ENCODE measurements around the gene RCE1. TPM values are rescaled to one million over a fixed set of nuclear protein-coding genes. Genes with fewer than 3 reads are reported as not detected.

The RCE1 gene
- total RNA-seq, 1 donor from 2014 or later: 16.6 TPM

GRCh38 chr11:66842501-66842895, 743 bp upstream of the RCE1 start:
- DNase-seq (ENCODE audit: low spot score) (no peak), ATAC-seq (peak; percentile 5)
- intact Hi-C loops (cut with DNase I): no loop called here

- DNase-seq (ENCODE audit: low spot score) (no peak), ATAC-seq (no peak)
- intact Hi-C loops (cut with DNase I): no loop called here
Observed at GRCh38 chr11:66843776-66844495, 695 bp downstream of the RCE1 start.

- intact Hi-C loops (cut with DNase I): no loop called here
- DNase-seq (ENCODE audit: low spot score) (peak; percentile 57), ATAC-seq (no peak)
Observed at GRCh38 chr11:66844496-66845142, 1.4 kb downstream of the RCE1 start.

GRCh38 chr11:66845143-66845875, 2.1 kb downstream of the RCE1 start:
- peak; percentile 53 for DNase-seq (ENCODE audit: low spot score)
- intact Hi-C loops (cut with DNase I): no loop called here
- no peak for ATAC-seq

GRCh38 chr11:66845876-66846212, 2.6 kb downstream of the RCE1 start:
- DNase-seq (ENCODE audit: low spot score) (peak; percentile 50), ATAC-seq (no peak)
- intact Hi-C loops (cut with DNase I): no loop called here

GRCh38 chr11:66846671-66847091, 3.4 kb downstream of the RCE1 start:
- ATAC-seq: no peak
- intact Hi-C loops (cut with DNase I): no loop called here
- peak; percentile 55 for DNase-seq (ENCODE audit: low spot score)

- DNase-seq (ENCODE audit: low spot score): peak; percentile 49
- intact Hi-C loops (cut with DNase I): no loop called here
- ATAC-seq: no peak
Observed at GRCh38 chr11:66847461-66848232, 4.4 kb downstream of the RCE1 start.

GRCh38 chr11:66848671-66849500, 5.6 kb downstream of the RCE1 start:
- intact Hi-C loops (cut with DNase I): no loop called here
- DNase-seq (ENCODE audit: low spot score): peak; percentile 59
- ATAC-seq: no peak

GRCh38 chr11:66849501-66850234, 6.4 kb downstream of the RCE1 start:
- intact Hi-C loops (cut with DNase I): no loop called here
- DNase-seq (ENCODE audit: low spot score) (peak; percentile 58), ATAC-seq (no peak)

GRCh38 chr11:66850235-66850587, 7.0 kb downstream of the RCE1 start:
- peak; percentile 57 for DNase-seq (ENCODE audit: low spot score)
- intact Hi-C loops (cut with DNase I): no loop called here
- ATAC-seq: no peak

GRCh38 chr11:66850588-66851238, 7.5 kb downstream of the RCE1 start:
- ATAC-seq (no peak), DNase-seq (ENCODE audit: low spot score) (peak; percentile 54)
- intact Hi-C loops (cut with DNase I): no loop called here

- intact Hi-C loops (cut with DNase I): no loop called here
- DNase-seq (ENCODE audit: low spot score) (peak; percentile 39), ATAC-seq (no peak)
Observed at GRCh38 chr11:66851239-66851596, 8.0 kb downstream of the RCE1 start.

- ATAC-seq (no peak), DNase-seq (ENCODE audit: low spot score) (peak; percentile 58)
- intact Hi-C loops (cut with DNase I): no loop called here
Observed at GRCh38 chr11:66851698-66852465, 8.6 kb downstream of the RCE1 start.

- peak; percentile 59 for DNase-seq (ENCODE audit: low spot score)
- no peak for ATAC-seq
- intact Hi-C loops (cut with DNase I): no loop called here
Observed at GRCh38 chr11:66852466-66853241, 9.4 kb downstream of the RCE1 start.

- intact Hi-C loops (cut with DNase I): no loop called here
- DNase-seq (ENCODE audit: low spot score): no peak
- ATAC-seq: no peak
Observed at GRCh38 chr11:66853242-66854229, 10.3 kb downstream of the RCE1 start.

All from sciatic nerve (tissue), 2 donors.